Suprapubic skin (tissue), 4 donors: Measurements from ENCODE around the gene ZBTB25.

Source experiments
- CTCF ChIP-seq, 2 donors: fragments of 200-600 bp in 1 of 2; fragments of 450-650 bp in 1 of 2; sonication (generic) in 1 of 2; IDR thresholded peaks; one replicate each; pipeline ENCODE4 v1.5.1; 2016 to 2019; ENCODE audit warnings: antibody characterized with exemption in 2 of 2, mild to moderate bottlenecking in 1 of 2, moderate library complexity in 1 of 2
- EP300 ChIP-seq: sonication (generic); formaldehyde crosslinking; IDR thresholded peaks from one replicate; pipeline ENCODE4 v1.6.1; 2017; ENCODE audit warnings: antibody characterized with exemption
- POLR2A ChIP-seq, 2 donors: fragments of 450-650 bp; IDR thresholded peaks; one replicate each; pipeline ENCODE4 v1.6.1; 2017; ENCODE audit warnings: antibody characterized with exemption in 2 of 2, mild to moderate bottlenecking in 2 of 2, moderate library complexity in 2 of 2
- POLR2AphosphoS5 ChIP-seq, 3 donors: sonication (generic); formaldehyde crosslinking; IDR thresholded peaks; one replicate each; pipeline ENCODE4 v1.6.1; 2017; ENCODE audit warnings: antibody characterized with exemption in 3 of 3

DNA sequence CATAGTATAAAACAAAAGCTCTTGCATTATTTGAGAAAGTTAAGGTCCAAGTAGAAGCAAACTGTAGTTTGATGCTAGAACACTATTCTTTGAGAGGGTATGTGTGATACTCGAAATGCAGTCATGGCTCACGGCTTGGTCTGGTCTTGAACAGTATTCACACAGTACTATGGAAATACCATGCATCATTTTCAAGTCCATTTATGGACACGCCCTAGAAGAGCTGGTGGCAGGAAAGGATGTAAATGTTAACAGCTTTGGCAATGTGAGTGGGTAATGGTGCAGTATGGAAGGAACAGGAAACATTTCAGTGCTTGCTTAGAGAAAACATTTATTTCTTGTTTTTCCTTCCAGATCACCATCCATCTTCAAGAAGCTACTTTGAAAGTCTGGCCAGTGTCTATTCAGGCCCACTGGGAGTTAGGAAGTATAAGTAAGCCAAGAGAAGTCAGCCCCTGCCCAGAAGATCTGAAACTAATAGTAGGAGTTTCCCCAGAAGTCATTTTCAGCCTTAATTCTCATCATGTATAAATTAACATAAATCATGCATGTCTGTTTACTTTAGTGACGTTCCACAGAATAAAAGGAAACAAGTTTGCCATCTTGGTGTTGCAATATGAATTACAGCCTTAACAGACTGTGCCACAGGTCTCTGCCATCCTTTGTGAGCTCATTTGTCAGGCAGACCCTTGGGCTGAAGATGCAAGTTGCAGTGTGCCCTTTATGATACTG lies 44.1 kb downstream of the ZBTB25 start:
- TF ChIP-seq CTCF (IDR thresholded peaks at IDR 0.05) (no peak), POLR2AphosphoS5 (IDR thresholded peaks at IDR 0.05) (no peak), POLR2A (IDR thresholded peaks at IDR 0.05) (no peak), EP300 (no peak)
